GM12891 (cell line): ENCODE results near the gene MLLT10.
A peak's percentile ranks its signal among the peaks of the same experiment; 100 is the strongest.

ENCODE experiments used
- DNase-seq: peaks from one replicate; pipeline ENCODE4 v3.0.0; 2011; ENCODE audit warnings: low spot score; ENCODE audit not compliant: insufficient read length
- FAIRE-seq: peaks from 2 replicates; lab custom pipeline; 2011; peaks lifted over from hg19 to GRCh38; lab: Jason Lieb, UNC
- PAX5 ChIP-seq: IDR thresholded peaks from 2 replicates; pipeline ENCODE4 v1.6.1; 2011; ENCODE audit warnings: low read length, moderate library complexity, mild to moderate bottlenecking; ENCODE audit not compliant: insufficient read depth, severe bottlenecking
- POLR2A ChIP-seq: IDR thresholded peaks from 2 replicates; pipeline ENCODE4 v1.6.1; 2011; ENCODE audit warnings: low read depth, low read length, control low read depth
- POLR2AphosphoS5 ChIP-seq: IDR thresholded peaks from 2 replicates; pipeline ENCODE4 v1.6.1; 2011; ENCODE audit warnings: low read depth, low read length, control low read depth
- POU2F2 ChIP-seq: IDR thresholded peaks from 2 replicates; pipeline ENCODE4 v1.6.1; 2011; ENCODE audit warnings: low read depth, mild to moderate bottlenecking, control low read depth, low read length, moderate library complexity
- SPI1 ChIP-seq: IDR thresholded peaks from 2 replicates; pipeline ENCODE4 v1.6.1; 2011; ENCODE audit warnings: low read depth, low read length, control low read depth
- TAF1 ChIP-seq: IDR thresholded peaks from 2 replicates; pipeline ENCODE4 v1.6.1; 2011; ENCODE audit warnings: low read depth, low read length, control low read depth

Gene MLLT10

DNA sequence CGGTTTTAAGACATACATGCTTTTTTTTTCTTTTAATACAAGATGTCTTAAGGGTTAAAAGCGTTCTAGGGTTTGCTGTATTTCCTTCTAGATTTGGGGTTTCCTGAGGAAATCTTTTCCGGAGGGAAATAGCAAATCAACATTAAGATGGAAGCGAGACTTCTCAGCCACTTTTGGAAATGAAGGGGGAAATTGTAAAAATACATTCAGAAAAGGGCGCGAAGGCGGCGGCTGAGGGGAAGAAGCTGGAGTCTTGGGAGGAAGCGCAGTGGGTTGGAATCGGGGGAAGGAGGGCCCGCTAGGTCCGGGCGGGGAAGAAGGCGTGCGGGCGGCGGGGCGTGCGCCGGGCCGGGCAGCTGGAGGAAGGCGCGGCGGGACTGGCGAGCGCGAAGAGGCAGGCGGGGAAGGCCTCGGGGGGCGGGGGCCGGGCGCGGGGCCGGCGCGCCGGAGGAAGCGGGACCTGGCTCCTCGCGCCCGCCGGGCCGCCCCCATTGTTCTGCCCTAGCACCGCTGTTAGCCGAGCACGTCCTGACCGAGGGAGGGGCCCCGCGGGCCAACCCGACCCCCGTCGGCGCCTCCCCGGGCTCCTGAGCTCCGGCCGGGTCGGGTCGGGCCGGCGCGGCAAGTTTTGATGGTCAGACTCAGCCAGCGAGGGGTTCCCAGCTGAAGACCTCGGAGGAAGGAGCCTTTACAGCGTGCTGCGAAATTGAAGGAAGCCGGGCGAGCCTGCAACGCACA, 7.0 kb upstream of the MLLT10 start:
- TF ChIP-seq POLR2A (no peak), SPI1 (no peak), TAF1 (no peak), POLR2AphosphoS5 (no peak), PAX5 (no peak), POU2F2 (no peak)
- FAIRE-seq, result peak; percentile 86
- no peak for DNase-seq

DNA sequence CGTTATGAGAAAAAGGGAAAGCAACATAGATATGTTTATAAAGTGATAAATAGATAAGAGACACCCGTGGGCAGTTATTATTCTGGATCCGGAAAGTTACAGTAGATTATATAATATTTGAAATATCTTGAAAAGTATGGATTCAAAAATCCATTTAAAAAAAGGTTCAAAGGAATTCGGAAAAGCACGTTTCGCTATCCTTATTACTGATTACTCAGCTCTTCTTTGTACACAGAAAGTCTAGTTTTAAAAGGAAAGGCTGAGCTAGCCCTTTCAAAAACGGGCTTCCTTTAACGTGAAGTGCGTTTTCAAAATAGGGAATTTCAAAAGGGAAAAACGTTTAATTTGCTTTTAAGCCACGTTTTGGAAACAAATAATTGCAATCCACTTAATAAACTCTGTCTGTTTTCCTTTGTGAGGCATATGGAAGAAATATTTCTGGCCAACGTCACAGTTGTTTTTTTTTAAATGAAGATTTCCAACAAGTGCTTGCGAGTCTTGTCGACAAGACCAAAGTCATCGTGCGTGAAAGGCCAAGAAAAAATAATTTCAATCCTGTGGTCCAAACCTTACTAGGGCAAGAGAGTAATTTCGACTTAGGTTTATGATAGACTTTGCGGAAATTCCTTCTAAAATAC, 6.3 kb upstream of the MLLT10 start:
- FAIRE-seq (no peak), DNase-seq (no peak)
- TF ChIP-seq TAF1, result no peak
- TF ChIP-seq POLR2AphosphoS5, result no peak
- no peak for TF ChIP-seq POU2F2
- TF ChIP-seq POLR2A, result no peak
- TF ChIP-seq SPI1, result no peak
- no peak for TF ChIP-seq PAX5

DNA sequence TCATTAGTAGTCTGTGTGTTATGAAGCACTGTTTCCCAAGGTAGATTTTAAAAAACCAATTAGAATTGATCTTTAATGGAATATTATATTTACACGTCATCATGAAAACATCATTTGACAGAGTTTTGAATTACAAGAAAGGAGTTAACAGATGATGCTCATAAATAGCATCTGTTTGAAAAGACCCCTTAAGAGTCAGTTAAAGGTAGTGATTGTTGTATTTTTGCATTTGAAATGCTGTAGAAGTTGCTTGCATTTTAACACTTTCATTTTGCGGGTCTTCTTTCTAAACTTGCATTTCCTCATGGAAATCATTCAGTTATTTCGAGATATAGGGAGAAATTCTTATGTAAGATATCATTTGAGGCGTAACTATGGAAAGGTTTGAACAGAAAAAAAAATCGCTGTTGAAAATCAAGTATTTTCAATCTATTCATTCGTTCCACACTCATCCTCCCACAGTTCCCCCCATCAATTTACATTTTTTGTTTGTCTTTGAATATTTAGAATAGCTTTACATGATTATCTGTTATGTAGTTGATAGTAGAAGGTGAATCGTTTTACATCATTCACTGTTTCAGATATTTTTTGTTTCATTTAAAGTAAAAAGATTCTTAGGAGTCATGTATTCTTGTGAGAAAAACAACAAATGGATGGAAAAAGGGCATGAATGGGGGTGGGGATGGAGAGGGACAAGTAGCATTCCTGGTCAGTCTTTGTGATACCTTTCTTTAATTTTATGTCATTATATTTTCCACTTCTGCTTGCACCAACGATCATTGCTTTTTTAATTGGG, 5.6 kb upstream of the MLLT10 start:
- no peak for FAIRE-seq
- TF ChIP-seq POLR2A (no peak), POLR2AphosphoS5 (no peak), TAF1 (no peak), SPI1 (no peak), POU2F2 (no peak), PAX5 (no peak)
- DNase-seq, result no peak

DNA sequence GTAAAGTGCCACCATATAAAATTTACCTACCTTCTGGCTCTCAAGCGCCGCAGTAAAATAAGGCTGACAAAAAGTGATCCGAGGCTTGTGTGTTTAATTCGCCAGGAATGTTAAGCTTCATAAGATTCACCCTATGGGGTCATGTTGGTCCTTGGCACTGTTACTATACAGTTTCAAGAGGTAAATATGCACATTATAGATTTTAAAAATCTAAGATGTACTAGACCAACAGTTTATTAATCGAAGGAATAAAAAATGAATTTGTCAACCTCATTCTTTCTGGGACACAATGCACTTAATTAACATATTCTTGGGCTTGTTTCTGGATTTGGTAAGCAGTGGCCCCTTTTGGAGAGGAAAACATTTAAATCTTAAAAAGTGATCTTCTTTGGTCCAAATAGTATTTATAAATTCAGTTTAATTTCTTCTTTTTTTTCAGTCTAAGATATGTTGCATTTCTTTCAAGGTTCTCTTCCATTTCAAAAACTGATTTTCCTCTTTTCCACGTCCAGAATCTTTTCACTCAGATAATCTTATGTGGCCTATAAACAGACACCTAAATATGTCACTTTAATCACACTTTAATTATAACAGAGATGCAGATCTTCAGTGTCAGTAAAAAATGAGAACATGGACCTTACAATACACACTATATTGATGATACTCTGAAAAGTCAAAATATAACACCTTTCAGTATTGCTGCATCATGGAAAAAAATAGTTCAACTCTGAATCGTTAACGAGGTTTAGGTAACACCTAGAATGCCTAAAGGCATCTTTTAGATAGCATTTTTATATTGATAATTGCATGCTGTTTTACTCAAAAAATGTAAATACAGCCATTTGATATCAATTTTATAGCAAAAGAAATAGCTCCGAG, 4.8 kb upstream of the MLLT10 start:
- DNase-seq (no peak), FAIRE-seq (no peak)
- TF ChIP-seq TAF1 (no peak), POLR2A (no peak), POU2F2 (no peak), POLR2AphosphoS5 (no peak), SPI1 (no peak), PAX5 (no peak)

DNA sequence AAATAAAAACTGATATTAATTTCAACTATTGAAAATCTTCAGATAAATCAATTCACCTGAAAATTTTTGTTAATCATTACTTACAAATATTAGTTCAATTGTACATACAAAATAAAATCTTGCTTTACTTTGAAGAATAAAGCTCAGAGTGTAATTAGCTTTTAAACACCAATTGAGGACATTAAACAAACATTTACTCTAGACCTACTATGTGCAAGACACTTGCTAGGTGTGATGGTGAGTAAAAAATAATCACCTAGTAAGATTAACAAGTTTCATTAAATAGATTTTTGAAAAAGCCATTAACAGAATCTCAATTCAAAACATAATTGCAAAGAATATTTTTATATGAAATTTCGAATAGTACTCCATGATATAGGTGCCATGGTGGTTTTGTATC, 3.9 kb upstream of the MLLT10 start:
- DNase-seq (no peak), FAIRE-seq (no peak)
- TF ChIP-seq POLR2A (no peak), POLR2AphosphoS5 (no peak), TAF1 (no peak), POU2F2 (no peak), SPI1 (no peak), PAX5 (no peak)

DNA sequence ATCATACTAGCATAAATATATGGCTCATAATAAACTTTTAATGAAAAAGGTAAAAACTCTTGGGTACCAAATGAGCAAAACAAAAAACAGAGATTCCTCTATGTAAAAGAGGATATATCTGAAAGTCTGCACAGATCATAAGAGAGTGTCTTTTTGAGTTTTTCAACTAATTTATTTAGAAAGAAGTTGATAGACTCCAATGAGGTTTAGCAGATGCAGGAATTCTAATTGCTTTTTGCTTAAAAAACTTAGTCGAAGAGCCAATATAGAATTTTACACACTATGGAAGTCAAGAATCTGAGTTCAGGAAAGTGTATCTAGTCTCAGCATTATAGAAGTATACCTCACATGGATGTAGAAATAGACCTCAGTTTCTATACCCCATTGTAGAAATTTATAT, 3.4 kb upstream of the MLLT10 start:
- DNase-seq, result no peak
- FAIRE-seq, result no peak
- TF ChIP-seq POU2F2, result no peak
- TF ChIP-seq POLR2AphosphoS5, result no peak
- TF ChIP-seq POLR2A, result no peak
- TF ChIP-seq PAX5, result no peak
- no peak for TF ChIP-seq TAF1
- TF ChIP-seq SPI1, result no peak

DNA sequence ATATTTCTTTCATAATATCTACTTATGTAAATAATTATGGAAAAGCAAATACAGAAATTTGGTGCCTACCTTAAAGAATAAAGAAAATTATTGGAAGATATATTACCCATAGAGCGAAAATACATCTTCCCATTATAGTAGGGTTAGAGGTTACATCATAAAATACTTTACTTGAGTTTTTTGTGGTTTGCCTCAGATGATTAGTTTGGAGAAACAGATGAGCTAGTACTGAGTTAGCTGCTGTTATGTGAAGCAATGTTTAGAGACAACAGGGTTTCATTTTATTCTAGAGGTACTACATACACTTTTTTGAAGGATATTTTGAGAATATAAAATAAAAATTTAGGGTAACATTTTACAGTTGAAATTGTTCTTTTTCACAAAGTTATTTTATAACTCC, 2.9 kb upstream of the MLLT10 start:
- DNase-seq, result no peak
- no peak for FAIRE-seq
- TF ChIP-seq POLR2AphosphoS5 (no peak), PAX5 (no peak), SPI1 (no peak), POLR2A (no peak), TAF1 (no peak), POU2F2 (no peak)

DNA sequence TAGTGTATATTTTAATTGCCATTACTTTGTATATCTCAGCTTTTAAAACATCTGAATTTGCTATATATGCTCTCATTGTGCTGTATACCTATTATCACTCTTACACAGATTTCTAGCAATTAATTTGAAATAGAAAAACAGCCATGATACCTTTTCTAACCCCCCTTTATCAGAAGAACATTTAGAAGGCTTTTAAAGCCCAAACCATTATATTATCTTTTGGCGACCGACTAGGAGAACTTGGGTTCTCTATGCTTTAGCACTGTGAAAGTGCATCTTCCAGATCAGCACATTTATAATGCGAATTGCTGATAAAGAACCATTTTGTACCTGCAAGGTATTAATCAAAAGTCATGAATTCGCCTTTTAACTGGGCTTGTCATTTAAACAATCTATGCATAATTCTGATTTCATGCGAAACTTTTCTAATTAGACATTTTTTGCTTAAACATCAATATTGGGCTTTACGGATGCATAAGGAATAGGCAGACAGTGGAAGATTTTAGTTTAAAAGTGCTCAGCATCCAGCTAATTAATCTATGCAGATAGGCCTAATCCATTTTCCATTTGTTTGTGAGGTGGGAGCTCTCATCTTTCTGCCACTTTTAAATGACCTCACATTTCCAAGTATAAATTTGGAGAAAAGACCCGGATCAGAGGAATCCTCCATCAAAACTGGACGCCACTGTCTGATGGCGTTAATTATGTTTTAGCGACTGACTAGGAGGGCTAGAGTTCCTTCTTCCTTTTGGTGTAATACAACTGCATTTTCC, 1.2 kb upstream of the MLLT10 start:
- peak; percentile 16 for FAIRE-seq

More for the DNA sequence above, 1.2 kb upstream of the MLLT10 start:
- TF ChIP-seq POLR2A (no peak), POU2F2 (no peak), SPI1 (no peak), POLR2AphosphoS5 (no peak), TAF1 (no peak), PAX5 (no peak)
- DNase-seq, result no peak
